Cerebellar cortex (tissue), 1 donor: Measurements from ENCODE around the gene ETF1.
A peak's percentile ranks its signal among the peaks of the same experiment; 100 is the strongest.
"Not testable (repeated sequence)": the region's sequence is repeated elsewhere in the genome, so short reads cannot be mapped to it uniquely, and the experiment has no call there.

Experiments used
- DNase-seq: peaks from one replicate; pipeline ENCODE4 v3.0.0-alpha.2; 2015; ENCODE audit warnings: low spot score

ETF1 gene

GRCh38 chr5:138490648-138491283, 52.3 kb downstream of the ETF1 start:
- DNase-seq: no peak

- DNase-seq: no peak
Observed at GRCh38 chr5:138489683-138490061, 53.4 kb downstream of the ETF1 start.

GRCh38 chr5:138488481-138488945, 54.5 kb downstream of the ETF1 start:
- DNase-seq: no peak

GRCh38 chr5:138482638-138483037, 60.4 kb downstream of the ETF1 start:
- DNase-seq: no peak

- no peak for DNase-seq
Observed at GRCh38 chr5:138476918-138477317, 66.1 kb downstream of the ETF1 start.

GRCh38 chr5:138473151-138473550, 69.9 kb downstream of the ETF1 start:
- not testable (repeated sequence) for DNase-seq

- DNase-seq: no peak
Observed at GRCh38 chr5:138472353-138472752, 70.7 kb downstream of the ETF1 start.

GRCh38 chr5:138471052-138471361, 72.0 kb downstream of the ETF1 start:
- DNase-seq: no peak

- no peak for DNase-seq
Observed at GRCh38 chr5:138470322-138471051, 72.5 kb downstream of the ETF1 start.

GRCh38 chr5:138469540-138470321, 73.3 kb downstream of the ETF1 start:
- DNase-seq: peak; percentile 56

GRCh38 chr5:138468966-138469539, 74.0 kb downstream of the ETF1 start:
- DNase-seq: no peak

- no peak for DNase-seq
Observed at GRCh38 chr5:138468133-138468965, 74.7 kb downstream of the ETF1 start.

- no peak for DNase-seq
Observed at GRCh38 chr5:138467711-138468132, 75.3 kb downstream of the ETF1 start.

GRCh38 chr5:138466900-138467710, 75.9 kb downstream of the ETF1 start:
- DNase-seq: no peak

- DNase-seq: no peak
Observed at GRCh38 chr5:138466125-138466899, 76.7 kb downstream of the ETF1 start.

- peak; percentile 98 for DNase-seq
Observed at GRCh38 chr5:138465261-138466124, 77.5 kb downstream of the ETF1 start, which contains the start of gene EGR1. Gene EGR1 (plus strand): TSS chr5:138465479. CDS start chr5:138465762, 283 bp downstream.

- peak; percentile 99 for DNase-seq
Observed at GRCh38 chr5:138464388-138465260, 78.4 kb downstream of the ETF1 start.

GRCh38 chr5:138464008-138464387, 79.0 kb downstream of the ETF1 start:
- DNase-seq: peak; percentile 90
